Neural cell (in vitro differentiated cells): ENCODE measurements around the gene PTPN22. TPM values are rescaled to one million over a fixed set of nuclear protein-coding genes. Genes with fewer than 3 reads are reported as not detected.

Experiments used
- H2AFZ ChIP-seq: fragments of 200-600, 300-800 bp; sonication (generic), shearing (Covaris generic); 2 replicates; pipeline ENCODE4 v1.6.0; 2014; ENCODE audit warnings: low read depth, mild to moderate bottlenecking, antibody characterized with exemption, low read length, moderate library complexity
- H3F3A ChIP-seq: fragments of 200-600 bp; shearing (Covaris generic); 2 replicates; pipeline ENCODE4 v1.6.1; 2016; ENCODE audit warnings: mild to moderate bottlenecking, moderate library complexity, mixed read lengths, antibody characterized with exemption, low read length; ENCODE audit not compliant: insufficient read depth, poor library complexity, severe bottlenecking
- H3K27ac ChIP-seq: fragments of 200-600, 300-800 bp; sonication (generic), shearing (Covaris generic); 2 replicates; pipeline ENCODE4 v1.5.1; 2014; ENCODE audit warnings: mild to moderate bottlenecking, low read length, moderate library complexity
- H3K27me3 ChIP-seq: fragments of 300-800, 200-600 bp; sonication (generic), shearing (Covaris generic); 2 replicates; pipeline ENCODE4 v1.6.0; 2014; ENCODE audit warnings: mild to moderate bottlenecking, low read depth, low read length, moderate library complexity; ENCODE audit not compliant: insufficient read depth
- H3K36me3 ChIP-seq: fragments of 300-800, 200-600 bp; sonication (generic), shearing (Covaris generic); 2 replicates; pipeline ENCODE4 v1.5.1; 2014; ENCODE audit warnings: mild to moderate bottlenecking, antibody characterized with exemption, low read length, moderate library complexity; ENCODE audit not compliant: insufficient read depth
- H3K4me2 ChIP-seq: fragments of 300-800, 200-600 bp; sonication (generic), shearing (Covaris generic); 2 replicates; pipeline ENCODE4 v1.6.0; 2014; ENCODE audit warnings: mild to moderate bottlenecking, low read length
- H3K4me3 ChIP-seq: fragments of 300-800, 200-600 bp; sonication (generic), shearing (Covaris generic); 2 replicates; pipeline ENCODE4 v1.5.1; 2014; ENCODE audit warnings: mild to moderate bottlenecking, low read length, moderate library complexity
- H3K79me2 ChIP-seq: fragments of 200-600 bp; shearing (Covaris generic); replicated peaks from 2 replicates; pipeline ENCODE4 v1.6.0; 2014; ENCODE audit warnings: mild to moderate bottlenecking, low read length, moderate library complexity; ENCODE audit not compliant: insufficient read depth
- H3K9ac ChIP-seq: fragments of 300-800, 200-600 bp; sonication (generic), shearing (Covaris generic); 2 replicates; pipeline ENCODE4 v1.6.1; 2016; ENCODE audit warnings: mild to moderate bottlenecking, low read length, mixed read lengths
- H3K9me2 ChIP-seq: fragments of 200-600 bp; shearing (Covaris generic); 2 replicates; pipeline ENCODE4 v1.6.1; 2016; ENCODE audit warnings: mild to moderate bottlenecking, low read length, mixed read lengths; ENCODE audit not compliant: insufficient read depth
- H3K9me3 ChIP-seq: fragments of 200-600, 300-800 bp; sonication (generic), shearing (Covaris generic); 2 replicates; pipeline ENCODE4 v1.6.1; 2016; ENCODE audit warnings: mild to moderate bottlenecking, mixed run types, low read length, moderate library complexity, mixed read lengths
- H4K20me1 ChIP-seq: fragments of 200-600 bp; shearing (Covaris generic); 2 replicates; pipeline ENCODE4 v1.6.1; 2016; ENCODE audit warnings: mild to moderate bottlenecking, mixed run types; ENCODE audit not compliant: insufficient read depth
- CTCF ChIP-seq: fragments of 450-650 bp; IDR thresholded peaks from 2 replicates; pipeline ENCODE4 v1.5.1; 2014; ENCODE audit warnings: antibody characterized with exemption, mild to moderate bottlenecking, moderate library complexity; ENCODE audit not compliant: poor library complexity, severe bottlenecking
- EP300 ChIP-seq: fragments of 450-650 bp; conservative IDR thresholded peaks from 2 replicates; pipeline ENCODE4 v1.6.1; 2014; ENCODE audit warnings: antibody characterized with exemption, mild to moderate bottlenecking, moderate library complexity; ENCODE audit not compliant: poor library complexity, severe bottlenecking
- EZH2 ChIP-seq: fragments of 200-600, 300-800 bp; shearing (Covaris generic), sonication (generic); IDR thresholded peaks from 2 replicates; pipeline ENCODE4 v1.6.1; 2014; ENCODE audit warnings: antibody characterized with exemption, low read length, borderline replicate concordance, mild to moderate bottlenecking; ENCODE audit not compliant: insufficient read depth, poor library complexity, severe bottlenecking
- MXI1 ChIP-seq: fragments of 450-650 bp; conservative IDR thresholded peaks from 2 replicates; pipeline ENCODE4 v1.6.1; 2014; ENCODE audit warnings: antibody characterized with exemption, mild to moderate bottlenecking; ENCODE audit not compliant: poor library complexity, severe bottlenecking
- POLR2AphosphoS5 ChIP-seq: IDR thresholded peaks from 2 replicates; pipeline ENCODE4 v1.6.1; 2012
- RAD21 ChIP-seq: fragments of 450-650 bp; conservative IDR thresholded peaks from 2 replicates; pipeline ENCODE4 v1.6.1; 2014; ENCODE audit warnings: antibody characterized with exemption, mild to moderate bottlenecking, moderate library complexity
- REST ChIP-seq: IDR thresholded peaks from 2 replicates; pipeline ENCODE4 v1.6.1; 2012; ENCODE audit warnings: borderline replicate concordance
- SMC3 ChIP-seq: fragments of 450-650 bp; conservative IDR thresholded peaks from 2 replicates; pipeline ENCODE4 v1.6.1; 2014; ENCODE audit warnings: antibody characterized with exemption, mild to moderate bottlenecking, moderate library complexity; ENCODE audit not compliant: poor library complexity
- TAF1 ChIP-seq: IDR thresholded peaks from 2 replicates; pipeline ENCODE4 v1.6.1; 2012; ENCODE audit warnings: low read depth
- polyA plus RNA-seq: library from polyadenylated mRNA; depleted of rRNA; stranded (reverse); fragments of >200 nt; gene quantifications from 2 replicates; pipeline ENCODE4 v1.2.3, GENCODE V29; 2014

PTPN22 gene
- polyA plus RNA-seq, 1 donor from 2014 or later = 0.92 TPM

- Histone ChIP-seq H3K27ac (no peak overlapping the region), H3K79me2 (no peaks in the 10 kb centered on the region), H3K9me2 (no peaks in the 10 kb centered on the region), H3K27me3 (no peaks in the 10 kb centered on the region), H3K9ac (no peak overlapping the region), H3K4me2 (no peak overlapping the region), H3K36me3 (peaks cover 6% of the 10 kb centered on the region), H3K9me3 (no peaks in the 10 kb centered on the region), H4K20me1 (no peaks in the 10 kb centered on the region), H2AFZ (no peak overlapping the region), H3K4me3 (no peak overlapping the region), H3F3A (no peaks in the 10 kb centered on the region)
- TF ChIP-seq CTCF (no peak), POLR2AphosphoS5 (no peak), TAF1 (no peak), REST (no peak), SMC3 (no peak), EP300 (no peak), MXI1 (no peak), RAD21 (no peak), EZH2 (no peak)
Measured at GRCh38 chr1:113890816-113891215, 19.3 kb upstream of the PTPN22 start.

- Histone ChIP-seq H3K4me2 (no peak within 1 kb of the TSS), H3K36me3 (no peaks in the 10 kb centered on the region), H3K79me2 (no peaks in the 10 kb centered on the region), H2AFZ (no peak within 1 kb of the TSS), H3K27ac (no peak within 1 kb of the TSS), H3K9me3 (no peaks in the 10 kb centered on the region), H3K9ac (no peak within 1 kb of the TSS), H3K9me2 (no peaks in the 10 kb centered on the region), H4K20me1 (no peaks in the 10 kb centered on the region), H3F3A (no peaks in the 10 kb centered on the region), H3K27me3 (no peaks in the 10 kb centered on the region), H3K4me3 (no peak within 1 kb of the TSS)
- no peak for TF ChIP-seq EP300
- no peak for TF ChIP-seq REST
- TF ChIP-seq EZH2 = no peak
- no peak for TF ChIP-seq POLR2AphosphoS5
- TF ChIP-seq CTCF = no peak
- no peak for TF ChIP-seq SMC3
- no peak for TF ChIP-seq RAD21
- TF ChIP-seq MXI1 = no peak
- no peak for TF ChIP-seq TAF1
Measured at GRCh38 chr1:113887402-113888175, 16.1 kb upstream of the PTPN22 start, which contains the start of gene BCL2L15. Gene BCL2L15 (minus strand): TSS chr1:113887581. CDS start chr1:113887375, 206 bp downstream.
